KOPT-K1 (cell line): ENCODE results near the gene CLP1.

Experiments
- H3K27ac ChIP-seq: fragments of 200-600 bp; sonication (generic); 2 replicates; pipeline ENCODE4 v1.5.1; 2016; ENCODE audit warnings: antibody characterized with exemption, mild to moderate bottlenecking, low read depth, low read length; ENCODE audit not compliant: poor library complexity, severe bottlenecking
- H3K36me3 ChIP-seq: fragments of 200-600 bp; sonication (generic); 2 replicates; pipeline ENCODE4 v1.5.1; 2017; ENCODE audit warnings: antibody characterized with exemption, mild to moderate bottlenecking, low read length, moderate library complexity; ENCODE audit not compliant: insufficient read depth
- H3K9me3 ChIP-seq: fragments of 200-600 bp; sonication (generic); 2 replicates; pipeline ENCODE4 v1.5.1; 2017; ENCODE audit warnings: antibody characterized with exemption, low read length, mild to moderate bottlenecking; ENCODE audit not compliant: insufficient read depth, poor library complexity, severe bottlenecking

Gene CLP1

DNA sequence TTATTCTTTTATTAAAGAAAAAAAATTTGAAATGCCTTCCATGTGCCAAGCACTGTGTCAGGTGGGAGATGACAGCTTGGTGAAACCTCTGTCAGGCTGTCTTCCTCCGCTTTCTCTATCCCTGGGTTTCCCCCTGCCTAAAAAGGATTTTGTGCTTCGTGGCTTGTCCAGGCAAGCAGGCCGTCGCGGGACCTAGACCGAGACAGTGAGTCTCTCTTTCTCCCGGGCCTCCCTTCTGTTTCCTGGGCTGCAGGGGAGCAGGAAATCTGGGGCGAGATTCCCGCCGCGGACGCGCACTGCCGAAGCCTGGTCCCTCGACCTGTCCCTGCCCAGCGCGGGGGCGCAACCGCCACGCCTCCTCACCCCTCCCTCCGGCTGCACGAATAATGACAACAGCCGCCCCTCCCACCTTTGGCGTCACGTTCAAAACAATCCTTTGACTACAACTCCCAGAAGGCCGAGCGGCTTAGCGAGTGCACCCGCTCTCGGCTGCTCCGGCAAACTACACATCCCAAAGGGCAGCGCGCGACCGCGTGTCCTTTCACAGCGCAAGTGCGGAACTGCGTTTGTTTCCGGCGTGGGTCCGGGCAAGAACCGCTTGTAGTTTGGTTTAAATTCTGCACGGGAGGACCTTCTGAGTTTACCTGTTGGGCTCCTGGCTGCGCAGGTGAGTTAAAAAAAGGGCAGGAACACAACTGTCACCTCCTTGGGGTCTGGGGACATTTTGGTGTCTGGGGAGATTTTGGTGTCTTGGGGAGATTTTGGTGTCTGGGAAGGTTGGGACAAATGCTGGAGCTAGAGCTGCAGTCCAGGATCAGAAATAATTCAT is at the start of gene CLP1:
Gene CLP1 (plus strand): TSS at position 569 of the 829 bp plus-strand sequence. CDS start 1,715 bp downstream, outside the sequence.
- Histone ChIP-seq H3K36me3 (peaks cover 33% of the 10 kb centered on the region), H3K27ac (peak within 1 kb of the TSS; percentile 59), H3K9me3 (no peaks in the 10 kb centered on the region)

DNA sequence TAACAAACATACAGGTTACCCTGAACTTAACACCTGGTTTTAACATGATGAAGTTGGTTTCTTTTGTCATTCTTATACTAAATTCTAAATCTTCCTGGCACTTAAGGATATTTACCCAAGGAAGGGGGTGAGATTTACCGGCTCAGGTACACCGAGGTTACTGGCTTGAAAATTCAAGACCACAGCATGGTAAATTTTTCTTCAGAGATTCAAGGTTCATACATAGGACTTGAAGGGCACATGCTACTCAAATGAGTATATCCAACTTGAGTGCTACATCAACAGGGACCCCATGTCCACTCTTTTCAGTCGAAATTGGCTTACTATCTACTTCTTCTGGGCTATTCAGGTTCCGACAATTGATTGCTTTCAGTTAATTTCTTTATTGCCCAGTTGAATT is 47.4 kb upstream of the CLP1 start:
- no peaks in the 10 kb centered on the region for H3K36me3 ChIP-seq
- H3K27ac ChIP-seq, result no peak overlapping the region
- H3K9me3 ChIP-seq, result no peaks in the 10 kb centered on the region

DNA sequence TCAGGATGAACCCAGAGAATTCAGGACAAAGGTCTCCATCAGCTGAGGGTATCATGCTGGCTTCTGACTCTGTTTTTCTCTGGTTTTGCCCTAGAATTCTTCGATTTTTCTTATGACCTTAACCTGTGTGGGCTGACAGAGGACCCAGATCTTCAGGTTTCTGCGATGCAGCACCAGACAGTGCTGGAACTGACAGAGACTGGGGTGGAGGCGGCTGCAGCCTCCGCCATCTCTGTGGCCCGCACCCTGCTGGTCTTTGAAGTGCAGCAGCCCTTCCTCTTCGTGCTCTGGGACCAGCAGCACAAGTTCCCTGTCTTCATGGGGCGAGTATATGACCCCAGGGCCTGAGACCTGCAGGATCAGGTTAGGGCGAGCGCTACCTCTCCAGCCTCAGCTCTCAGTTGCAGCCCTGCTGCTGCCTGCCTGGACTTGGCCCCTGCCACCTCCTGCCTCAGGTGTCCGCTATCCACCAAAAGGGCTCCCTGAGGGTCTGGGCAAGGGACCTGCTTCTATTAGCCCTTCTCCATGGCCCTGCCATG is 43.3 kb upstream of the CLP1 start:
- H3K27ac ChIP-seq, result no peak overlapping the region
- no peaks in the 10 kb centered on the region for H3K36me3 ChIP-seq
- peaks cover 3% of the 10 kb centered on the region for H3K9me3 ChIP-seq

DNA sequence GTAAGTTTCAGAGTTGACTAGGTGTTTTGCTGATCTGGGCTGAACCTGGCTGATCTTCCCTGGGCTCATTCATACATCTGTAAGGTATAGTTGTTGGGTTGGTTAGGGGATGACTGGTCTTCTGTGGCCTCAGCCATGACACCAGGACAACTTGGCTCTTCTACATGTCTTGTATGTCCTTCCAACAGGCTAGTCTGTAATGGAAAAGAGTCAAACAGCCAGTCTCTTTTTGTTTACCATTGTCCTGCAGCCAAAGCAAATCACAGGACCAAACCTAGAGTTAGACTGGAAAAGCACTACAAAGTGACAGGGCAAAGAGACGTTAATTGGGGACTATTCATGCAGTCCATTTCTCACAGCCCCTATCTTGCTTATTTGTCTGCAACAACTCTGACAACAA is 42.3 kb upstream of the CLP1 start:
- H3K9me3 ChIP-seq, result peaks cover 12% of the 10 kb centered on the region
- no peaks in the 10 kb centered on the region for H3K36me3 ChIP-seq

DNA sequence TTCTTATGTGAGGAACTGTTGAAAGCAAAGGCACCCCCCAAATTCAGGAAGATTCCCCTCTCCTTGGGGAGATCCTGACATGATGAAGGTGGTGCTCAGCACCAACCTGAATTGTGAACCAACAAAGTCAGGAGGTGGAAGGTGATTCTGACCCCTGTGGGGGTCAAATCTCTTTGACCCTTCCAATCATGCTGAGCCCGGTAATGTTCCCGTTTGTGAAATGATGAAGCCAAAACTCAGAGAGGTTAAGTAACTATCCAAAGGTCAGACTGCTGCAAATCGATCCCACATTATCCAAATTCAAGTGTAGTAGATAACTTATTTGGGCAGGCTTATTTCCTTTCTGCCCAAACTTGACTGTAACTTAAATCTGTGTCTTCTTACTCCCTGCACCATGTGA is 41.0 kb upstream of the CLP1 start:
- Histone ChIP-seq H3K36me3 (no peaks in the 10 kb centered on the region), H3K27ac (no peak overlapping the region), H3K9me3 (peaks cover 14% of the 10 kb centered on the region)

More for the DNA sequence above, 42.3 kb upstream of the CLP1 start:
- H3K27ac ChIP-seq, result no peak overlapping the region

DNA sequence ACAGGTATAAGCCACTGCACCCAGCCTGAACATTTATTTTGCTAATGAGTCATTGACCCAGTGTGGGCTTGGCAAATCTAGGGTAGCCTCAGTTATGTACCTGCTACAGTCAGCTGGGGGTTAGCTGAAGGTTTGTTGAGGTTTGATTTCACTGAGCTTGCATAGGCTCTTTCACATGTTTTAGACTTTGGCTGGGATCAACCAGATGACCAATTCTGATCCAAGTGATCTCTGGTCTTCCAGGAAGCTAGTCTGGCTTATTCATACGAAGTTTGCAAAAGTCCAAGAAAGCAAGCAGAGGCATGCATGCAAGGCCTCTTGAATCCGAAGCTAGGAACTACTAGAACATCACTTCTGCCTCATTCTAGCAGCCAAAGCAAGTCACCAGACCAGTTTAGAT is 39.1 kb upstream of the CLP1 start:
- Histone ChIP-seq H3K9me3 (peaks cover 14% of the 10 kb centered on the region), H3K27ac (no peak overlapping the region), H3K36me3 (no peaks in the 10 kb centered on the region)

DNA sequence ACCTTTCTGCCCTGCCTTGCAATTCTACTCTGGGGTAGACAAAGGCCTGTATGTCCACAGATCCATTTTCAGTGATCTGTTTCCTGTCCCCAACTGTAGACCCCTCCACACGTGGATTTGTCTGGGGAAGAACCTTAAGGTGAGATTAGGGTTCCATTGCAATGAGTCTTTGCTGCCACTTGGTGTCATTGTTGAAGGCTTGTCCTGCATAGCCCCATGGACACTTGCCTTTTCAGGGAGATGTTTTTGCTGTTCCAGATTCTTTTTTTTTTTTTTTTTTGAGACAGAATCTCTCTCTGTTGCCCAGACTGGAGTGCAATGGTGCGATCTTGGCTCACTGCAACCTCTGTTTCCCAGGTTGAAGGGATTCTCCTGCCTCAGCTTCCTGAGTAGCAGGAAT is 38.2 kb upstream of the CLP1 start:
- H3K27ac ChIP-seq, result no peak overlapping the region
- peaks cover 14% of the 10 kb centered on the region for H3K9me3 ChIP-seq
- no peaks in the 10 kb centered on the region for H3K36me3 ChIP-seq

DNA sequence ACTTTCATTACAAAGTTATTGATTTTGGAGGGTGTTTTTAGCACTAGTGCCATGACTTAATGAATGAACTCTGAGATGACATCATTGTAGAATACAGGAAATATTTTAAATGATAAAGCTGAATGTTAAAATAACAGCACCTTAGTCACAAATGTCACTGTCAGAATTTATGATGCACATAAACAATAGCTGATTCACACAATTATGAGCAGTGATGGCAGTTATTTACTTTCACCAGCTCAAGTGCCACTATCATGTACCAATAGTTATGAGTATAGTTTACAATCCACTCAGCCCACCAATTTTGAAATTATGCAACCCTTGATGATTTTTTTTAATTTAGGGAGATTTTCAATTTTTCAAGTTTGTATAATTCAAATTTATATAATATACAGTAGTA is 37.1 kb upstream of the CLP1 start:
- peaks cover 14% of the 10 kb centered on the region for H3K9me3 ChIP-seq
- no peaks in the 10 kb centered on the region for H3K36me3 ChIP-seq

DNA sequence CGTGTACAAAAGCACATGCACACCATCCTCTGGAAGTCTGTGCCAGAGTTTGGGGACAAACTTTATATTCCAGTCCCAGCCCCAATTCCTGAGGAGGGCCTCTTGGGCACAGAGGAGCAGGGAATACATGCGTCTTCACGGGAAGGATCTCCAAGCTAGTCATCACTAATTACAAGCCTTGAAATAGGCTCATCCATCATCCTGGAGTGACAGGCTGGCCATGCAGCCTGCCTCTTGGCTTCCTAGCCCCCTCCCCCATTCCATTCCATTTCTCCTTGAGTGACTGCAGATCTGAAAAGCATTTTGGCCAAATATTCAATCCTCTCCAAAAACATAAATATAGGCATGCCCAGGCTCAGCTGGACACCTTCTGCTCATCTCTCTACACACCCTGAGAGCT is 35.3 kb upstream of the CLP1 start:
- Histone ChIP-seq H3K27ac (no peak overlapping the region), H3K36me3 (no peaks in the 10 kb centered on the region), H3K9me3 (peaks cover 14% of the 10 kb centered on the region)

More for the DNA sequence above, 37.1 kb upstream of the CLP1 start:
- H3K27ac ChIP-seq, result no peak overlapping the region

DNA sequence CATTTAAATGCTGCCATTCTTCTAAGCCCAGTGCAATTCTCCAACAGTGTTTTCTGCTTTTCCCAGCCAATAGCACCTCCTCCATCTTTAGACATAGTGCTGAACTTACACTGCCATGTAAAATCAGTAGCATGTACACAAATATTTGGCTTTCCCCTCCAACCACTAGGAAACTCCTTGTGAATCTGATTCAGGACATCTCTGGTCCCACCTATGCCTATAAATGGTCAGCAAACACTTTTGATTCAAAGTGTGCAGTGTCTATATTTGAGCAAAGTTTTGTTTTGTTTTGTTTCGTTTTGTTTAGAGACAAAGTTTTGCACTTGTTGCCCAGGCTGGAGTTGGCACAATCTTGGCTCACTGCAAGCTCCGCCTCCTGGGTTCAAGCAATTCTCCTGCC is 32.7 kb upstream of the CLP1 start:
- no peak overlapping the region for H3K27ac ChIP-seq
- H3K9me3 ChIP-seq, result peaks cover 6% of the 10 kb centered on the region
- no peaks in the 10 kb centered on the region for H3K36me3 ChIP-seq

DNA sequence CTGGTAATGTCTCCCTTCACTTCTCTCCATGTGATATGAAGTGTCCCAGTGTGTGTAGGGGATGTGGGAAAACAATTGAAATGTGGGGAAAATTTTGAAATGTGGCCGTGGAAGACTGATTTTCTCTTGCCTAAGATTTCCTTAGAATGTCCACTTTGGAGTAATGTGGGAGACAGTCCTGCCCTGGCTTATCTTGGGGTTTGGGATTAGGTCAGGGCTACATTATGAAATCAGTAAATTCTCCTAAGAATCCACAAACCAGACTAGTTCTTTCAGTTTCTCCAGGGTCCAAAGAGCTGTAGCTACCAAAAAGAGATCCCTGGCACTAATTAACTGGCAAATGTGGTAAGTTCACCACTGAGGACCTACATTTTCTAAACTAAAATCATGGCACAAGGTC is 30.7 kb upstream of the CLP1 start:
- H3K9me3 ChIP-seq, result no peaks in the 10 kb centered on the region
- H3K27ac ChIP-seq, result no peak overlapping the region
- H3K36me3 ChIP-seq, result no peaks in the 10 kb centered on the region

DNA sequence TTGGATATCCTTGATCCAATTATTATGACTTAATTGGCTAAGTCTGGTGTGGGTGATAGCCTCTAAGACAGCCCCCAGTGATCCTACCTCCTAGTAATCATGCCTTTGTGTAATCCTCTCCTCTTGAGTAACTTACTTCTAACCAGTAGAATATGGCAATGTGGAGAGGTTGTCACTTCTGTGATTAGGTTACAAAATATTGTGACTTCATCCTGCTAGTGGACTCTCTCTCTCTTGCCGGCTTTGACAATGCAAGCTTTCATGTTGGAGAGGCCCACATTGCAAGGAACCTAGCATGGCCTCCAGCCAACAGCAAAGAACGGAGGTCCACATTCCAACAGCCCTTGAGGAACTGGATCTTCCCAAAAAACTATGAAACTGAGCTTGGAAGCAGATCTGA is 27.4 kb upstream of the CLP1 start:
- Histone ChIP-seq H3K36me3 (no peaks in the 10 kb centered on the region), H3K9me3 (no peaks in the 10 kb centered on the region), H3K27ac (no peak overlapping the region)

DNA sequence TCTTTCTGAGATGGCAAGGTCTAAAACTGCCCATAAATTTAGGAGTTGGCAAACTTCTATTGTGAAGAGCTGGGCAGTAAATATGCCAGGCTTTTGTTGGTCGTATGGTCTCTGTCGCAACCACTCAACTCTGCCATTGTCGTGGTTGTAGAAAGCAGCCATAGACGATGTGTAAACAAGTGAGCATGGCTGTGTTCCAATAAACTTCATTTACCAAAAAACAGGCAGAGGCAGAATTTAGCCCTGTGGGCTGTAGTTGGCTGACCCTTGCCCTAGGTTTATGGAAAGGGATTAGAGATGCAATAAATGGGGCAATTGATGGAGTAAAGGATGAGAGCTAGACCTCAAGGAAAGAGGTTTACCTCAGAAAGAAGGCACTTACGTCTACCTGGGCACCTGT is 25.4 kb upstream of the CLP1 start:
- no peak overlapping the region for H3K27ac ChIP-seq
- no peaks in the 10 kb centered on the region for H3K9me3 ChIP-seq
- no peaks in the 10 kb centered on the region for H3K36me3 ChIP-seq

DNA sequence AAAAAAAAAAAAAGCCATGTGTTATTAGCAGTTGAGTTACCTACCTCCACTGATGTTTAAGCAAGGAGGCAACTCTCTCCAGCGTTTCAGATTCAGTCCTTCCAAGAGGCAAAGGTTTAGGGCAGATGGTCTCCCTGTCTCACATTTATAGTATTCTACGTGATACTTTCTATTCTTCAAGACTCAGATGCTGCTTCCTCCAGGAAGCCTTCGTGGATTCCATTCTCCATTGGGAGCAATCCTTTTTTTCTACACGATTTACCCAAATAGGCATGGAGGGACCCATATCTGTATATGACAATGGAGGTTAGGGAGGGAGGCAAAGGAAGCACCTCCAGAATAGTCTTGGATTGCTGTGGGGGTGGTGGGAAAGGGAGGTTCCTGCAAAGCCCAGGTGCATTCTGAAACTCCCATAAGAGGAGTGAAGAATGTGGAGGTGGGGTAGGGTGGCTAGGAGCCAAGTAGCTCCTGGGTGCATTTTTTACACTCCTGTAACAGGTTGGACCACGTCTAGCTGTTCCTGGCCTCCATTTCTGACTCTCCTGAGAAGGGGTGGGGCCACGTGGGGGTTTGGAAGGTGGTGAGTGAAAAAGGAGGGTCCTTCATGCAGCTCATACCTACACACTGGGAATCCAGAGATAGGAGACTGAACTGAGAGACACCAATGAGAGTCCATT is 24.0 kb upstream of the CLP1 start:
- Histone ChIP-seq H3K36me3 (no peaks in the 10 kb centered on the region), H3K9me3 (no peaks in the 10 kb centered on the region)

DNA sequence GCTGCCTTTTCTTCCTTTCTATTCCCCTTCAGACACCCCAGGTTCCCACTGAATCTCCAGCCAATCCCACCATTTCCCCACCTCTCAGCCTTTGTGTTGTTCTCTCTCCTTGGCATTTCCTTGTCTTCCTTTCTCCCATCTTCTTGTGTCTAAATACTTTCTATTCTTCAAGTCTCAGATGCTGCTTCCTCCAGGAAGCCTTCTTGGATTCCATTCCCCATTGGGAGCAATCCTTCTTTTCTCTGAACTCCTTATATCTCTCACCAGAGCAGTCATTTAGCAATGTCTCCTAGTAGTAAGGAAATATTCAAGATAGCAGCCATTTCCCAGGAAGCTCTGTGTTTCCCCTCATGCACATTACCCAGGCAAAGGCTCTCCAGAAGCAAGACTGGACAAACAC is 23.3 kb upstream of the CLP1 start:
- Histone ChIP-seq H3K9me3 (no peaks in the 10 kb centered on the region), H3K36me3 (no peaks in the 10 kb centered on the region), H3K27ac (no peak overlapping the region)

More for the DNA sequence above, 24.0 kb upstream of the CLP1 start:
- H3K27ac ChIP-seq, result no peak overlapping the region
